ENCODE data around the gene ADAMTSL3.
A peak's percentile ranks its signal among the peaks of the same experiment; 100 is the strongest.

GRCh38 chr15:83897037-83897436 lies 243.1 kb downstream of the ADAMTSL3 start:
- TF ChIP-seq CTCF (conservative IDR thresholded peaks at IDR 0.05; ENCODE audit: low read depth, low read length), result no peak
- no peak for TF ChIP-seq CEBPB (IDR thresholded peaks at IDR 0.05; ENCODE audit: low read depth, low read length)
- TF ChIP-seq POLR2A (IDR thresholded peaks at IDR 0.05; ENCODE audit: low read depth, low read length), result no peak
- no peak for TF ChIP-seq RAD21 (IDR thresholded peaks at IDR 0.05; ENCODE audit: low read length)
- TF ChIP-seq RCOR1 (IDR thresholded peaks at IDR 0.05; ENCODE audit: insufficient replicate concordance, low read length), result no peak
- no peak for TF ChIP-seq NFE2L2 (IDR thresholded peaks at IDR 0.05; ENCODE audit: low read depth, low read length)
- TF ChIP-seq MAFK (IDR thresholded peaks at IDR 0.05; ENCODE audit: low read depth, low read length), result peak; percentile 77
